Measurements from ENCODE around the gene CARTPT.
A peak's percentile ranks its signal among the peaks of the same experiment; 100 is the strongest.

Gene CARTPT

GRCh38 chr5:71738662-71739361 is 19.7 kb downstream of the CARTPT start:
- DNase-seq, result no peak

- no peak for DNase-seq
Measured at GRCh38 chr5:71740015-71740753, 21.1 kb downstream of the CARTPT start.

- no peak for DNase-seq
Measured at GRCh38 chr5:71743155-71743554, 24.1 kb downstream of the CARTPT start.

GRCh38 chr5:71744009-71744790 is 25.1 kb downstream of the CARTPT start:
- no peak for DNase-seq

GRCh38 chr5:71747182-71747581 is 28.1 kb downstream of the CARTPT start:
- no peak for DNase-seq

- peak; percentile 29 for DNase-seq
Measured at GRCh38 chr5:71748360-71748759, 29.3 kb downstream of the CARTPT start.

- DNase-seq, result no peak
Measured at GRCh38 chr5:71751422-71751821, 32.3 kb downstream of the CARTPT start.

- no peak for DNase-seq
Measured at GRCh38 chr5:71752441-71753190, 33.5 kb downstream of the CARTPT start.

GRCh38 chr5:71757590-71758543 is 38.8 kb downstream of the CARTPT start:
- DNase-seq, result peak; percentile 7

GRCh38 chr5:71762826-71763225 is 43.8 kb downstream of the CARTPT start:
- DNase-seq, result no peak

- DNase-seq, result no peak
Measured at GRCh38 chr5:71767661-71768060, 48.6 kb downstream of the CARTPT start.

GRCh38 chr5:71769287-71769686 is 50.2 kb downstream of the CARTPT start:
- DNase-seq, result no peak

GRCh38 chr5:71770381-71770780 is 51.3 kb downstream of the CARTPT start:
- no peak for DNase-seq

Data from DMS153 (cell line).